ENCODE measurements around the gene FGFR2. TPM values are rescaled to one million over a fixed set of nuclear protein-coding genes. Genes with fewer than 3 reads are reported as not detected.

Gene FGFR2
- total RNA-seq, 1 donor from 2014 or later, result 11.8 TPM

DNA sequence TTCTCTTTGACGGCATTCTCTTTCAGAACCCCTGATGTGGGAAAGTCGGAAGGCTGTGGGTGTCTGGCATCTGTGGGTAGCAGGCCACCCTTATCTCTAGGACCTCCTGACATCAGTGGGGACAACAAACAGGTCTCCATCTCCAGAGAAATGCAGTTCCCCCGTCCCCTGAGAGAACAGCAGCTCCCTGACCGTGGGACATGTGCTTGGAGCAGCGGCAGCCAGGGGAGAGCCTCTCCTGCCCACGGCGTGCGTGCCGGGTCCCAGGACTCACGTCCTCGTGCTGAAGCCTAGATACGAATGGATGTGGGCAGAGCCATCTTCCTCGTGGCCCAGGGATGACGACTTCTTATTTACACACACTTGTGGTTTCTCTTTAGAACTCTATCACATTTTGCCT lies 133.0 kb downstream of the FGFR2 start:
- peaks cover 9% of the 10 kb centered on the region for H3K4me1 Mint-ChIP-seq (ENCODE audit: low read depth, unreplicated experiment)
- no peak for TF ChIP-seq EZH2 (IDR thresholded peaks at IDR 0.05; ENCODE audit: insufficient read depth, low read length)
- TF ChIP-seq, protein P1, sequence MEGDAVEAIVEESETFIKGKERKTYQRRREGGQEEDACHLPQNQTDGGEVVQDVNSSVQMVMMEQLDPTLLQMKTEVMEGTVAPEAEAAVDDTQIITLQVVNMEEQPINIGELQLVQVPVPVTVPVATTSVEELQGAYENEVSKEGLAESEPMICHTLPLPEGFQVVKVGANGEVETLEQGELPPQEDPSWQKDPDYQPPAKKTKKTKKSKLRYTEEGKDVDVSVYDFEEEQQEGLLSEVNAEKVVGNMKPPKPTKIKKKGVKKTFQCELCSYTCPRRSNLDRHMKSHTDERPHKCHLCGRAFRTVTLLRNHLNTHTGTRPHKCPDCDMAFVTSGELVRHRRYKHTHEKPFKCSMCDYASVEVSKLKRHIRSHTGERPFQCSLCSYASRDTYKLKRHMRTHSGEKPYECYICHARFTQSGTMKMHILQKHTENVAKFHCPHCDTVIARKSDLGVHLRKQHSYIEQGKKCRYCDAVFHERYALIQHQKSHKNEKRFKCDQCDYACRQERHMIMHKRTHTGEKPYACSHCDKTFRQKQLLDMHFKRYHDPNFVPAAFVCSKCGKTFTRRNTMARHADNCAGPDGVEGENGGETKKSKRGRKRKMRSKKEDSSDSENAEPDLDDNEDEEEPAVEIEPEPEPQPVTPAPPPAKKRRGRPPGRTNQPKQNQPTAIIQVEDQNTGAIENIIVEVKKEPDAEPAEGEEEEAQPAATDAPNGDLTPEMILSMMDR (IDR thresholded peaks at IDR 0.05; ENCODE audit: insufficient read depth, low read depth, low read length), result no peak
- H3K36me3 ChIP-seq (ENCODE audit: insufficient read depth, low read length), result no peaks in the 10 kb centered on the region

DNA sequence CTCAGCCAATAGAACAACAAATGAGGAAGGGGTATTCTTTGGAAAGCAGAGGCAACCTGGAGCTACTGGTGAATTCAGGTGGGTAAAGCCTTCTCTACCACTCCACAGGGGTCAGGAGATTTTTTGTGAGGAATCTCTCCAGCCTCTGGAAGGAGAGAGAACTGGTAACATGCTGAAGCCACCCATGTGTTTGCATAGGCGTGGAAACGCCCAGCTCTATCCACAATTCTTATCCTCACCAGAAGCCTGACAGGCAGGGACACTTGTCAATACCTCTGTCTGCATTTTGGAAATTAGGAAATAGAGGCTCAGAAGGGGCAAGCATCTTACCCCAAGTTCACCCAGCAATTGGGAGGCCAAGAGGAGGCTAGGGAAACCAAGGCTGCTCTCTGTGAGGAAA lies 133.7 kb downstream of the FGFR2 start:
- TF ChIP-seq, protein P1 (IDR thresholded peaks at IDR 0.05; ENCODE audit: insufficient read depth, low read depth, low read length), result no peak
- no peak for TF ChIP-seq EZH2 (IDR thresholded peaks at IDR 0.05; ENCODE audit: insufficient read depth, low read length)
- Histone ChIP-seq H3K9ac (ENCODE audit: low read length) (no peak overlapping the region), H3K4me2 (ENCODE audit: low read length) (no peak overlapping the region), H3K27me3 (ENCODE audit: insufficient read depth, low read length) (no peaks in the 10 kb centered on the region), H3K9me3 (ENCODE audit: insufficient read depth, low read depth, low read length) (no peaks in the 10 kb centered on the region), H3K27ac (ENCODE audit: low read depth, low read length) (no peak overlapping the region), H3K36me3 (ENCODE audit: insufficient read depth, low read length) (no peaks in the 10 kb centered on the region), H3K4me3 (ENCODE audit: insufficient read depth, low read depth, low read length) (no peak overlapping the region), H2AFZ (ENCODE audit: low read depth, low read length) (no peak overlapping the region), H3K79me2 (ENCODE audit: insufficient read depth, low read length) (no peaks in the 10 kb centered on the region), H3K4me1 (ENCODE audit: insufficient read depth, low read length) (peaks cover 4% of the 10 kb centered on the region), H4K20me1 (ENCODE audit: insufficient read depth, low read length) (no peaks in the 10 kb centered on the region)
- H3K9me3 Mint-ChIP-seq (ENCODE audit: unreplicated experiment), result peaks cover 3% of the 10 kb centered on the region
- no peaks in the 10 kb centered on the region for H3K36me3 Mint-ChIP-seq (ENCODE audit: low read depth, unreplicated experiment)
- no peak overlapping the region for H3K4me3 Mint-ChIP-seq (ENCODE audit: unreplicated experiment)
- H3K27me3 Mint-ChIP-seq (ENCODE audit: low read depth, unreplicated experiment), result peaks cover 36% of the 10 kb centered on the region
- FAIRE-seq, result no peak
- peaks cover 14% of the 10 kb centered on the region for H3K4me1 Mint-ChIP-seq (ENCODE audit: low read depth, unreplicated experiment)
- no peak overlapping the region for H3K27ac Mint-ChIP-seq (ENCODE audit: unreplicated experiment)
- DNase-seq (ENCODE audit: low read depth), result no peak

More for the DNA sequence above, 133.0 kb downstream of the FGFR2 start:
- FAIRE-seq (no peak), DNase-seq (ENCODE audit: low read depth) (no peak)
- Histone ChIP-seq H3K4me3 (ENCODE audit: insufficient read depth, low read depth, low read length) (no peak overlapping the region), H3K27ac (ENCODE audit: low read depth, low read length) (no peak overlapping the region), H3K9ac (ENCODE audit: low read length) (no peak overlapping the region), H3K27me3 (ENCODE audit: insufficient read depth, low read length) (no peaks in the 10 kb centered on the region), H3K79me2 (ENCODE audit: insufficient read depth, low read length) (no peaks in the 10 kb centered on the region), H2AFZ (ENCODE audit: low read depth, low read length) (no peak overlapping the region), H3K4me2 (ENCODE audit: low read length) (no peak overlapping the region), H3K4me1 (ENCODE audit: insufficient read depth, low read length) (peaks cover 3% of the 10 kb centered on the region), H3K9me3 (ENCODE audit: insufficient read depth, low read depth, low read length) (no peaks in the 10 kb centered on the region), H4K20me1 (ENCODE audit: insufficient read depth, low read length) (no peaks in the 10 kb centered on the region)
- H3K36me3 Mint-ChIP-seq (ENCODE audit: low read depth, unreplicated experiment), result no peaks in the 10 kb centered on the region
- no peak overlapping the region for H3K27ac Mint-ChIP-seq (ENCODE audit: unreplicated experiment)
- H3K9me3 Mint-ChIP-seq (ENCODE audit: unreplicated experiment), result peaks cover 3% of the 10 kb centered on the region
- H3K4me3 Mint-ChIP-seq (ENCODE audit: unreplicated experiment), result no peak overlapping the region
- H3K27me3 Mint-ChIP-seq (ENCODE audit: low read depth, unreplicated experiment), result peaks cover 41% of the 10 kb centered on the region

DNA sequence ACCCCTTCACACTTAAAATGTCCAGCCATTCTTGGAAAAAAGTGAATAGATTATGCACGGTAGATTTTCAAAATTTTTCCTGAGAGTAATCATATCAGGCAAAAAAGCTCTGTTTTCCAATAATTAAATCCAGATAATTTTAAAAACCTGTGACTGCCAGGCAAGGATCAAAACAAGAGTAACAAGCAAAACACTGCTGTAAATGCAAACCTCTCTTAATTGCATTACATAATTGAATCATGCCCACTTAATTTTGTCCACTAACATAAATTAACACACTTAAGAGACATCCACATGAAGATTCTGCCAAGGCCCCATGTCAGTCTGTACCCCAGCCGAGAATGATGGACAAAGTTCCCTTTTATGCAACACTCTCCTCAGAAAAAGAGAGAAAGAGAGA lies 135.3 kb downstream of the FGFR2 start:
- no peaks in the 10 kb centered on the region for H3K79me2 ChIP-seq (ENCODE audit: insufficient read depth, low read length)
- peaks cover 13% of the 10 kb centered on the region for H3K4me1 ChIP-seq (ENCODE audit: insufficient read depth, low read length)
- no peak for DNase-seq (ENCODE audit: low read depth)
- TF ChIP-seq, protein P1 (IDR thresholded peaks at IDR 0.05; ENCODE audit: insufficient read depth, low read depth, low read length), result no peak
- TF ChIP-seq EZH2 (IDR thresholded peaks at IDR 0.05; ENCODE audit: insufficient read depth, low read length), result no peak
- Mint-ChIP-seq H3K9me3 (ENCODE audit: unreplicated experiment) (peaks cover 7% of the 10 kb centered on the region), H3K4me3 (ENCODE audit: unreplicated experiment) (no peak overlapping the region), H3K27me3 (ENCODE audit: low read depth, unreplicated experiment) (peaks cover 24% of the 10 kb centered on the region), H3K36me3 (ENCODE audit: low read depth, unreplicated experiment) (no peaks in the 10 kb centered on the region), H3K4me1 (ENCODE audit: low read depth, unreplicated experiment) (peaks cover 23% of the 10 kb centered on the region), H3K27ac (ENCODE audit: unreplicated experiment) (no peak overlapping the region)
- no peak overlapping the region for H3K4me2 ChIP-seq (ENCODE audit: low read length)
- no peak overlapping the region for H3K9ac ChIP-seq (ENCODE audit: low read length)
- no peak overlapping the region for H2AFZ ChIP-seq (ENCODE audit: low read depth, low read length)
- no peaks in the 10 kb centered on the region for H3K36me3 ChIP-seq (ENCODE audit: insufficient read depth, low read length)
- no peaks in the 10 kb centered on the region for H4K20me1 ChIP-seq (ENCODE audit: insufficient read depth, low read length)
- H3K4me3 ChIP-seq (ENCODE audit: insufficient read depth, low read depth, low read length), result no peak overlapping the region
- FAIRE-seq, result no peak
- no peak overlapping the region for H3K27ac ChIP-seq (ENCODE audit: low read depth, low read length)
- H3K27me3 ChIP-seq (ENCODE audit: insufficient read depth, low read length), result no peaks in the 10 kb centered on the region
- no peaks in the 10 kb centered on the region for H3K9me3 ChIP-seq (ENCODE audit: insufficient read depth, low read depth, low read length)

All from astrocyte (in vitro differentiated cells and primary cell).